CD4-positive, alpha-beta T cell treated with Interleukin-17A for 1 hour (primary cell): ENCODE results near the gene MGST3.
"Not testable (repeated sequence)": the region's sequence is repeated elsewhere in the genome, so short reads cannot be mapped to it uniquely, and the experiment has no call there.

Source experiments
- DNase-seq: peaks from one replicate; pipeline ENCODE4 v3.0.0-alpha.2; 2020

MGST3 gene

GRCh38 chr1:165629848-165630628 is 996 bp upstream of the MGST3 start:
- DNase-seq, result no peak

- peak; percentile 26 for DNase-seq
These were observed 513 bp downstream of the MGST3 start for GRCh38 chr1:165631342-165632151.

- DNase-seq, result no peak
These were observed 1.1 kb downstream of the MGST3 start for GRCh38 chr1:165632152-165632469.

GRCh38 chr1:165632491-165632890 is 1.5 kb downstream of the MGST3 start:
- no peak for DNase-seq

- DNase-seq, result no peak
These were observed 2.6 kb downstream of the MGST3 start for GRCh38 chr1:165633614-165634013.

GRCh38 chr1:165634154-165634921 is 3.3 kb downstream of the MGST3 start:
- DNase-seq, result no peak

- DNase-seq, result no peak
These were observed 4.3 kb downstream of the MGST3 start for GRCh38 chr1:165635329-165635728.

- no peak for DNase-seq
These were observed 4.8 kb downstream of the MGST3 start for GRCh38 chr1:165635823-165636222.

- DNase-seq, result no peak
These were observed 6.4 kb downstream of the MGST3 start for GRCh38 chr1:165637427-165637826.

GRCh38 chr1:165638211-165638610 is 7.2 kb downstream of the MGST3 start:
- DNase-seq, result not testable (repeated sequence)

- no peak for DNase-seq
These were observed 9.0 kb downstream of the MGST3 start for GRCh38 chr1:165639821-165640623.

- DNase-seq, result no peak
These were observed 10.4 kb downstream of the MGST3 start for GRCh38 chr1:165641231-165641987.

GRCh38 chr1:165644064-165644735 is 13.2 kb downstream of the MGST3 start:
- DNase-seq, result no peak

- DNase-seq, result peak; percentile 39
These were observed 14.8 kb downstream of the MGST3 start for GRCh38 chr1:165645654-165646366.

- DNase-seq, result no peak
These were observed 16.5 kb downstream of the MGST3 start for GRCh38 chr1:165647517-165647916.

GRCh38 chr1:165647970-165648369 is 16.9 kb downstream of the MGST3 start:
- no peak for DNase-seq

- DNase-seq, result no peak
These were observed 18.0 kb downstream of the MGST3 start for GRCh38 chr1:165648919-165649572.

GRCh38 chr1:165650981-165651625 is 20.1 kb downstream of the MGST3 start:
- no peak for DNase-seq

- not testable (repeated sequence) for DNase-seq
These were observed 27.9 kb downstream of the MGST3 start for GRCh38 chr1:165658766-165659580.
